H7 (cell line): Measurements from ENCODE around the gene ZNF627. TPM values are rescaled to one million over a fixed set of nuclear protein-coding genes. Genes with fewer than 3 reads are reported as not detected.

Experiments used
- DNase-seq: peaks from one replicate; pipeline ENCODE4 v3.0.0; 2012
- H3K27me3 ChIP-seq: 2 replicates; pipeline ENCODE4 v1.6.0; 2011; ENCODE audit warnings: mild to moderate bottlenecking, low read length; ENCODE audit not compliant: control insufficient read depth, insufficient read depth
- H3K36me3 ChIP-seq: replicated peaks from 2 replicates; pipeline ENCODE4 v1.5.1; 2011; ENCODE audit warnings: low read length; ENCODE audit not compliant: control insufficient read depth, insufficient read depth
- H3K4me3 ChIP-seq: 2 replicates; pipeline ENCODE4 v1.5.1; 2011; ENCODE audit warnings: low read depth, mild to moderate bottlenecking, control low read depth, low read length, moderate library complexity; ENCODE audit not compliant: insufficient read depth
- total RNA-seq: library from RNA; depleted of rRNA; stranded (reverse); fragments of >200 nt; shearing (Covaris generic); gene quantifications from 2 replicates; pipeline ENCODE4 v1.2.3, GENCODE V29; 2014; rRNA removed

The ZNF627 gene
- 20.1 and 24.2 TPM in 2 replicates for total RNA-seq

- peaks cover 2% of the 10 kb centered on the region for H3K36me3 ChIP-seq
- H3K4me3 ChIP-seq: peak within 1 kb of the TSS; percentile 93
- DNase-seq: peak; percentile 98
- no peaks in the 10 kb centered on the region for H3K27me3 ChIP-seq
These were observed at the start of gene ZNF627 for GRCh38 chr19:11597202-11598102. ZNF627 (plus strand) TSS chr19:11597483; CDS start chr19:11597628, 145 bp downstream.

- Histone ChIP-seq H3K4me3 (no peak overlapping the region), H3K27me3 (no peaks in the 10 kb centered on the region), H3K36me3 (peaks cover 6% of the 10 kb centered on the region)
- DNase-seq: no peak
These were observed 49.2 kb upstream of the ZNF627 start for GRCh38 chr19:11547929-11548700.

- DNase-seq: peak; percentile 53
- Histone ChIP-seq H3K36me3 (peaks cover 11% of the 10 kb centered on the region), H3K4me3 (no peak overlapping the region), H3K27me3 (no peaks in the 10 kb centered on the region)
These were observed 47.8 kb upstream of the ZNF627 start for GRCh38 chr19:11549386-11549953.

GRCh38 chr19:11550265-11550664 lies 47.0 kb upstream of the ZNF627 start:
- Histone ChIP-seq H3K4me3 (no peak overlapping the region), H3K36me3 (peaks cover 13% of the 10 kb centered on the region), H3K27me3 (no peaks in the 10 kb centered on the region)
- no peak for DNase-seq

GRCh38 chr19:11551603-11552235 lies 45.6 kb upstream of the ZNF627 start:
- peak; percentile 94 for DNase-seq
- H3K36me3 ChIP-seq: peaks cover 15% of the 10 kb centered on the region

GRCh38 chr19:11552666-11553372 lies 44.5 kb upstream of the ZNF627 start:
- Histone ChIP-seq H3K36me3 (peaks cover 13% of the 10 kb centered on the region), H3K27me3 (no peaks in the 10 kb centered on the region), H3K4me3 (no peak overlapping the region)
- no peak for DNase-seq

More at GRCh38 chr19:11551603-11552235, 45.6 kb upstream of the ZNF627 start:
- Histone ChIP-seq H3K27me3 (no peaks in the 10 kb centered on the region), H3K4me3 (no peak overlapping the region)

- H3K36me3 ChIP-seq: peaks cover 13% of the 10 kb centered on the region
These were observed 43.1 kb upstream of the ZNF627 start for GRCh38 chr19:11554160-11554559.

GRCh38 chr19:11555246-11555645 lies 42.0 kb upstream of the ZNF627 start:
- H3K36me3 ChIP-seq: peaks cover 12% of the 10 kb centered on the region

More at GRCh38 chr19:11554160-11554559, 43.1 kb upstream of the ZNF627 start:
- H3K4me3 ChIP-seq: no peak overlapping the region
- DNase-seq: no peak
- no peaks in the 10 kb centered on the region for H3K27me3 ChIP-seq

GRCh38 chr19:11556634-11557420 lies 40.5 kb upstream of the ZNF627 start:
- H3K4me3 ChIP-seq: no peak overlapping the region
- no peak for DNase-seq
- no peaks in the 10 kb centered on the region for H3K27me3 ChIP-seq
- peaks cover 12% of the 10 kb centered on the region for H3K36me3 ChIP-seq

More at GRCh38 chr19:11555246-11555645, 42.0 kb upstream of the ZNF627 start:
- H3K4me3 ChIP-seq: no peak overlapping the region
- no peak for DNase-seq
- H3K27me3 ChIP-seq: no peaks in the 10 kb centered on the region

- Histone ChIP-seq H3K36me3 (peaks cover 7% of the 10 kb centered on the region), H3K27me3 (no peaks in the 10 kb centered on the region), H3K4me3 (peak within 1 kb of the TSS; percentile 87)
- DNase-seq: peak; percentile 99
These were observed 38.1 kb upstream of the ZNF627 start, which contains the start of gene ELOF1 for GRCh38 chr19:11558881-11559828. ELOF1 (minus strand) TSS chr19:11559230; CDS start chr19:11554347, 4,883 bp downstream.

- DNase-seq: peak; percentile 88
These were observed 36.8 kb upstream of the ZNF627 start for GRCh38 chr19:11560404-11561051.

GRCh38 chr19:11563532-11563931 lies 33.8 kb upstream of the ZNF627 start:
- Histone ChIP-seq H3K4me3 (no peak overlapping the region), H3K27me3 (no peaks in the 10 kb centered on the region), H3K36me3 (no peaks in the 10 kb centered on the region)
- no peak for DNase-seq

More at GRCh38 chr19:11560404-11561051, 36.8 kb upstream of the ZNF627 start:
- Histone ChIP-seq H3K4me3 (no peak overlapping the region), H3K27me3 (no peaks in the 10 kb centered on the region), H3K36me3 (peaks cover 2% of the 10 kb centered on the region; the same call in 1 of the 2 replicates)
